HG02588 (cell line): ENCODE measurements around the gene CIB2.

Experiments
- ATAC-seq: cut with Tn5 transposase; IDR thresholded peaks from one replicate; pipeline ENCODE4 v1.9.1; 2021; ENCODE audit warnings: mild to moderate bottlenecking, moderate library complexity; ENCODE audit not compliant: unreplicated experiment

Gene CIB2

GRCh38 chr15:78149805-78150751 lies 18.8 kb upstream of the CIB2 start:
- peak; percentile 35 for ATAC-seq

DNA sequence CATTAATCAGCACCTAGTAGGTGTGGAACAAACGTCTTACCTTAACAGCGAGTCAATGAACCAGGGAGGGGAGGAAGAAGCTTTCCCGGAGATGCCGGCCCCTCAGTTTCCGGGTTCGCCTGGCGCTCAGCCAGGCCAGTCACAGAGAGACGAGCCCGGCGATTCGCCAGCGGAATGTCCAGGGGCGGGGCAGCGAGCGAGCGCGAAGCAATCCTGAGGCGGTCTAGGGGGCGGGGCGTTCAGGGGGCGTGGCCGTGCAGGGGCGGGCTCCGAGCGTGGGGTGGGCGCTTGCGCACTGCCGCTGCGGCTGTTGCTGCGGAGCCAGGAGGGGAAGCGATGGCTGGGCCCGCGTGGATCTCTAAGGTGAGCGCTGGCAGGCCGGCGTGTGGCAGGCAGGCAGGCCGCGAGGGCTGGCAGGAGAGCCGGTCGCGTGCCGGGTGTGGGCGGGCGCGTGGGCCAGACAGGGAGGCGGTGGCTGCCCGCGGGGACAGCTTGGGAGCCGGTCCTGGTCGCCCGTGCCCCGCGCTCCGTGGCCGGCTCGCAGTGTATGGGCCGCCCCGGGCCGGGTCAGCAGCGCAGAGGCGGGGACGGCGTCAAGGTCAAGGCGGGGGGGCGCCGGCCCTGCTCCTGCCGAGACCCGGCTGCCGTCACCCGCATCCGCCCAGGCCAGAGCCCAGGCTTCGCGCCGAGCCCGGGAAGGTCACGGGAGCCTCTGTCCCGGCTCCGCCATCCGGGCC lies 18.0 kb upstream of the CIB2 start, which contains the start of gene IDH3A:
TSS of gene IDH3A (plus strand) at position 295 of the 737 bp plus-strand sequence. CDS start at position 337, 42 bp downstream.
- peak; percentile 75 for ATAC-seq

GRCh38 chr15:78148392-78149067 lies 17.3 kb upstream of the CIB2 start:
- no peak for ATAC-seq

GRCh38 chr15:78147566-78147965 lies 16.3 kb upstream of the CIB2 start:
- no peak for ATAC-seq

GRCh38 chr15:78146425-78147154 lies 15.3 kb upstream of the CIB2 start:
- ATAC-seq = no peak

- no peak for ATAC-seq
These were observed 11.1 kb upstream of the CIB2 start for GRCh38 chr15:78142332-78142731.

DNA sequence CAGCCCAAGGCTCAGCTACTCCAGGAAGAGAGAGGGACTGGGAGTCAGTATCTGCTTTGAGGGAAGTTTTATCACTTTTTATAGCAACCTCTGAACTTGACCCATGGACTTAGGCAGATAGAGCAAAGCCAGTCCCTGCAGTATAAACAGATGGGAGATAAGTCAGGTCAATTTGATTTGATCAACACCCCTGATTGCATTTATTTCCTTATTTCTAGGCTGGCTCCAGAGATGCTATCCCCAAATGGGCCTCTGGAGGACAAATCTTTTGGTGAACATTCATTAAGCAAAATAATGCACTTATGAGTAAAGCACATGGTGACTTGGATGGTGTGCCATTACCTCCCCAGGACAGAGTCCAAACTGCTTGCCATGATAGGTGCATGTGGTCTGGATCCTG lies 9.0 kb upstream of the CIB2 start:
- ATAC-seq = no peak

GRCh38 chr15:78139578-78139977 lies 8.3 kb upstream of the CIB2 start:
- no peak for ATAC-seq

GRCh38 chr15:78133801-78134200 lies 2.6 kb upstream of the CIB2 start:
- no peak for ATAC-seq

GRCh38 chr15:78130466-78131294 lies 565 bp downstream of the CIB2 start:
- ATAC-seq = peak; percentile 33

GRCh38 chr15:78129751-78130287 lies 1.4 kb downstream of the CIB2 start:
- ATAC-seq = no peak

GRCh38 chr15:78129077-78129750 lies 2.0 kb downstream of the CIB2 start:
- no peak for ATAC-seq

DNA sequence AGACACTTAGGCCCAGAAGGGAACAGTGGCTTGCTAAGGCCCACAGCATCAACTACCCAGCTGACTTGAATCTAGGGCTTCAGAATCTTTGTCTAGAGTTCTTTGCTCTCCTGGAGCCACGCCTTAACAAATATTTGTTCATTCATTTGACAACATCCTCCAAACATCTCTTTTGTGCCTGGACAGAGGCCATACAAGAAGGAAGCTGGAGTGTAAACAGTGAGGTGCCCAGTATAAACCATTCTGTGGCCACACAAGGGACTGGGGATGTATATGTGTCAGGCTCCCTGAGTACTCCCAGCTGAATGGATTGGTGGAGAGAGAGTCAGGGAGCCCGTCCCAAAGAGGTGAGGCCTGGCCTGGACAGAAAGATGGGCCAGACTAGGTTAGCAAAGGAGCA lies 3.4 kb downstream of the CIB2 start:
- ATAC-seq = no peak

GRCh38 chr15:78125267-78125666 lies 6.0 kb downstream of the CIB2 start:
- no peak for ATAC-seq

DNA sequence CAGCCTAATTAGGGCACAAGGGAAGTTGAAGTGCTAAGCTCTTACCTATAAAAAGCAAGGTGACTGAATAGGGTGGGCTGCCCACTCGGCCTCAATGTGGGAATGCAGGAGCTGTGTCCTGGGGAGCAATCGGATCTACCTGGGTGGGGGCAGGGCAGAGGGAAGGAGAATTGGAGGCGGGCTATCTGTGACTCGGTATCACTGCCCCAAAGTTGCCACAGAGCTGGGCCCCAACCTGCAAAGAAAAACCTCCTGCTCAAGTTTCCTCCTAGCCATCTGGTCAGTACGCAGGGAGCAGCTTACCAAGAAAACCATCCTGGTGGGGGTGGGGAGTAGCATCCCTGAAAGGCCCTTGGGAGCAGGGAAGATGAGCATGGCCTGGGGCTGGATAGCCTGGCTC lies 10.7 kb downstream of the CIB2 start:
- ATAC-seq = no peak

GRCh38 chr15:78112551-78112950 lies 18.7 kb downstream of the CIB2 start:
- no peak for ATAC-seq

- no peak for ATAC-seq
These were observed 19.5 kb downstream of the CIB2 start for GRCh38 chr15:78111788-78112187.

DNA sequence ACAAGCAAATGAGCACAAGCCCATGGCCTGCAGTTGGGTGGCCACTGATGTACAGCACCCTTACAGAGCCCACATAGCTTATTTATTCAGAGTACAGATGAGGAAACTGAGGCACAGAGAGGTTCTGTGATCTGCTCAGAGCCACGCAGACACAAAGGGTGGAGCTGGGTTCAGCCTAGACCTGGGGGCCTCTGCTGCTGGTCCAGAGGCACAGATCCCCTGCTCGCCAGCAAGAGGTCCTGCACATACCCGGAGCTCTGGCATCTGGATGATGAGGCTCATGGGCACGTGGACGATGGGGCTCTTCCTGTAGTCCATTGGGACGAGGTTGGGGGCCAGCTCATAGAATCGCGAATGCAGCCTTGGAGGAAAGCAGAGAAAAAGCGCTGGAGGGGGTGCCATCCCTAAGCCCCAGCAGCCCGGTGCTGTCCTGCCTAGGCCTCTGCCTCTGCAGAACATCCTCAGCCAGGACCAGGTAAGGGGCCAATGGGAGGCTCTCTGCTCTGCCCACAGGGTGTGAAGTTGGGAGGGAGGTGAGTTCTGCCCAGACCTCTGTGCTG lies 20.2 kb downstream of the CIB2 start:
- ATAC-seq = no peak

GRCh38 chr15:78110096-78110495 lies 21.1 kb downstream of the CIB2 start:
- ATAC-seq = no peak
